ENCODE measurements around the gene SOBP. TPM values are rescaled to one million over a fixed set of nuclear protein-coding genes. Genes with fewer than 3 reads are reported as not detected.

The SOBP gene
- total RNA-seq, 4 donors from 2014 or later = 2.6 to 21.2 (median 8.7) TPM

- TF ChIP-seq CTCF (IDR thresholded peaks at IDR 0.05) (no peak), POLR2A (IDR thresholded peaks at IDR 0.05) (no peak)
- no peak overlapping the region for H3K4me3 ChIP-seq
- H3K9me3 ChIP-seq = no peaks in the 10 kb centered on the region
- intact Hi-C loops (cut with DNase I; ENCODE audit: low total_unique reads) = no loop called here
- no peaks in the 10 kb centered on the region for H3K4me1 ChIP-seq
- H3K27ac ChIP-seq = no peak overlapping the region
- H3K36me3 ChIP-seq = no peaks in the 10 kb centered on the region
- no peak for DNase-seq
- H3K27me3 ChIP-seq = no peaks in the 10 kb centered on the region
These were observed 164.0 kb downstream of the SOBP start for GRCh38 chr6:107653861-107654394.

- Histone ChIP-seq H3K4me1 (no peaks in the 10 kb centered on the region), H3K4me3 (no peak overlapping the region), H3K36me3 (no peaks in the 10 kb centered on the region), H3K27me3 (no peaks in the 10 kb centered on the region), H3K9me3 (no peaks in the 10 kb centered on the region), H3K27ac (no peak overlapping the region)
- TF ChIP-seq POLR2A (IDR thresholded peaks at IDR 0.05) = no peak
- no peak for TF ChIP-seq CTCF (IDR thresholded peaks at IDR 0.05)
- intact Hi-C loops (cut with DNase I; ENCODE audit: low total_unique reads) = no loop called here
- DNase-seq = no peak
These were observed 164.8 kb downstream of the SOBP start for GRCh38 chr6:107654764-107655163.

GRCh38 chr6:107655245-107655644 is 165.3 kb downstream of the SOBP start:
- Histone ChIP-seq H3K27me3 (no peaks in the 10 kb centered on the region), H3K4me3 (no peak overlapping the region), H3K27ac (no peak overlapping the region), H3K9me3 (no peaks in the 10 kb centered on the region), H3K36me3 (no peaks in the 10 kb centered on the region), H3K4me1 (no peaks in the 10 kb centered on the region)
- intact Hi-C loops (cut with DNase I; ENCODE audit: low total_unique reads) = no loop called here
- TF ChIP-seq CTCF (IDR thresholded peaks at IDR 0.05) (peak in 1 of 4 experiments; percentile 11), POLR2A (IDR thresholded peaks at IDR 0.05) (no peak)
- no peak for DNase-seq

GRCh38 chr6:107655864-107656263 is 165.9 kb downstream of the SOBP start:
- TF ChIP-seq POLR2A (IDR thresholded peaks at IDR 0.05) (no peak), CTCF (IDR thresholded peaks at IDR 0.05) (no peak)
- Histone ChIP-seq H3K36me3 (no peaks in the 10 kb centered on the region), H3K4me1 (no peaks in the 10 kb centered on the region), H3K9me3 (no peaks in the 10 kb centered on the region), H3K4me3 (no peak overlapping the region), H3K27ac (no peak overlapping the region), H3K27me3 (no peaks in the 10 kb centered on the region)
- DNase-seq = no peak
- intact Hi-C loops (cut with DNase I; ENCODE audit: low total_unique reads) = no loop called here

GRCh38 chr6:107656401-107656800 is 166.5 kb downstream of the SOBP start:
- no peaks in the 10 kb centered on the region for H3K4me1 ChIP-seq
- intact Hi-C loops (cut with DNase I; ENCODE audit: low total_unique reads) = no loop called here
- no peak overlapping the region for H3K4me3 ChIP-seq
- H3K9me3 ChIP-seq = no peaks in the 10 kb centered on the region
- no peak overlapping the region for H3K27ac ChIP-seq
- no peak for DNase-seq
- no peaks in the 10 kb centered on the region for H3K27me3 ChIP-seq
- H3K36me3 ChIP-seq = no peaks in the 10 kb centered on the region
- TF ChIP-seq CTCF (IDR thresholded peaks at IDR 0.05) (no peak), POLR2A (IDR thresholded peaks at IDR 0.05) (no peak)
